DND-41 (cell line): ENCODE results near the gene PROSER1.

Source experiments
- CTCF ChIP-seq: IDR thresholded peaks from 2 replicates; pipeline ENCODE4 v1.5.1; 2012; ENCODE audit warnings: borderline replicate concordance, low read length, moderate library complexity, mild to moderate bottlenecking; ENCODE audit not compliant: poor library complexity, severe bottlenecking; ENCODE audit errors: extremely low read depth
- EZH2 ChIP-seq: IDR thresholded peaks from 3 replicates; pipeline ENCODE4 v1.6.1; 2012; ENCODE audit warnings: borderline replicate concordance, low read depth, mild to moderate bottlenecking, moderate library complexity, low read length, inconsistent platforms; ENCODE audit not compliant: severe bottlenecking

GRCh38 chr13:39036212-39036611, 1.7 kb downstream of the PROSER1 start:
- no peak for TF ChIP-seq CTCF
- TF ChIP-seq EZH2 = no peak
